ENCODE measurements around the gene NRL.

Gene NRL

GRCh38 chr14:24103451-24103850 is 11.3 kb downstream of the NRL start:
- H3K4me3 ChIP-seq = no peak overlapping the region
- no peak for TF ChIP-seq EZH2 (IDR thresholded peaks at IDR 0.05)
- no peak for TF ChIP-seq POLR2AphosphoS5 (IDR thresholded peaks at IDR 0.05; ENCODE audit: borderline replicate concordance, low read depth, low read length)
- TF ChIP-seq FOXP2 (optimal IDR thresholded peaks at IDR 0.05; ENCODE audit: control extremely low read depth, extremely low read length, insufficient read depth) = no peak
- no peak overlapping the region for H3K27ac ChIP-seq
- H3K36me3 ChIP-seq (ENCODE audit: insufficient read depth, low read length) = peaks cover 44% of the 10 kb centered on the region; the same call in 1 of the 2 replicates
- H3K9me3 ChIP-seq (ENCODE audit: low read depth, low read length) = no peaks in the 10 kb centered on the region
- H3K9ac ChIP-seq (ENCODE audit: insufficient read length) = no peak overlapping the region
- DNase-seq (ENCODE audit: low read depth, low spot score) = no peak

- H3K36me3 ChIP-seq (ENCODE audit: insufficient read depth, low read length) = peaks cover 50% of the 10 kb centered on the region; the same call in 1 of the 2 replicates
- no peak for DNase-seq (ENCODE audit: low read depth, low spot score)
- H3K27ac ChIP-seq = no peak overlapping the region
- H3K9me3 ChIP-seq (ENCODE audit: low read depth, low read length) = no peaks in the 10 kb centered on the region
- TF ChIP-seq FOXP2 (optimal IDR thresholded peaks at IDR 0.05; ENCODE audit: control extremely low read depth, extremely low read length, insufficient read depth) = no peak
- no peak for TF ChIP-seq POLR2AphosphoS5 (IDR thresholded peaks at IDR 0.05; ENCODE audit: borderline replicate concordance, low read depth, low read length)
- no peak for TF ChIP-seq EZH2 (IDR thresholded peaks at IDR 0.05)
- H3K9ac ChIP-seq (ENCODE audit: insufficient read length) = no peak overlapping the region
- H3K4me3 ChIP-seq = no peak overlapping the region
These were observed 12.2 kb downstream of the NRL start for GRCh38 chr14:24102357-24103048.

- no peak for DNase-seq (ENCODE audit: low read depth, low spot score)
- no peak overlapping the region for H3K27ac ChIP-seq
- peaks cover 55% of the 10 kb centered on the region; the same call in 1 of the 2 replicates for H3K36me3 ChIP-seq (ENCODE audit: insufficient read depth, low read length)
These were observed 13.7 kb downstream of the NRL start for GRCh38 chr14:24100982-24101494.

GRCh38 chr14:24100197-24100981 is 14.4 kb downstream of the NRL start:
- no peak overlapping the region for H3K9ac ChIP-seq (ENCODE audit: insufficient read length)
- DNase-seq (ENCODE audit: low read depth, low spot score) = no peak
- no peaks in the 10 kb centered on the region for H3K9me3 ChIP-seq (ENCODE audit: low read depth, low read length)
- TF ChIP-seq POLR2AphosphoS5 (IDR thresholded peaks at IDR 0.05; ENCODE audit: borderline replicate concordance, low read depth, low read length) = no peak
- no peak for TF ChIP-seq EZH2 (IDR thresholded peaks at IDR 0.05)
- TF ChIP-seq FOXP2 (optimal IDR thresholded peaks at IDR 0.05; ENCODE audit: control extremely low read depth, extremely low read length, insufficient read depth) = no peak
- no peak overlapping the region for H3K4me3 ChIP-seq
- no peak overlapping the region for H3K27ac ChIP-seq
- H3K36me3 ChIP-seq (ENCODE audit: insufficient read depth, low read length) = peaks cover 55% of the 10 kb centered on the region; the same call in 1 of the 2 replicates

More at GRCh38 chr14:24100982-24101494, 13.7 kb downstream of the NRL start:
- H3K4me3 ChIP-seq = no peak overlapping the region
- no peaks in the 10 kb centered on the region for H3K9me3 ChIP-seq (ENCODE audit: low read depth, low read length)
- no peak for TF ChIP-seq POLR2AphosphoS5 (IDR thresholded peaks at IDR 0.05; ENCODE audit: borderline replicate concordance, low read depth, low read length)
- TF ChIP-seq FOXP2 (optimal IDR thresholded peaks at IDR 0.05; ENCODE audit: control extremely low read depth, extremely low read length, insufficient read depth) = no peak
- TF ChIP-seq EZH2 (IDR thresholded peaks at IDR 0.05) = no peak
- H3K9ac ChIP-seq (ENCODE audit: insufficient read length) = no peak overlapping the region

GRCh38 chr14:24098927-24099813 is 15.6 kb downstream of the NRL start:
- TF ChIP-seq FOXP2 (optimal IDR thresholded peaks at IDR 0.05; ENCODE audit: control extremely low read depth, extremely low read length, insufficient read depth) (no peak), EZH2 (IDR thresholded peaks at IDR 0.05) (no peak), POLR2AphosphoS5 (IDR thresholded peaks at IDR 0.05; ENCODE audit: borderline replicate concordance, low read depth, low read length) (no peak)
- Histone ChIP-seq H3K9me3 (ENCODE audit: low read depth, low read length) (no peaks in the 10 kb centered on the region), H3K9ac (ENCODE audit: insufficient read length) (no peak overlapping the region), H3K4me3 (no peak overlapping the region), H3K27ac (no peak overlapping the region), H3K36me3 (ENCODE audit: insufficient read depth, low read length) (peaks cover 55% of the 10 kb centered on the region; the same call in 1 of the 2 replicates)
- no peak for DNase-seq (ENCODE audit: low read depth, low spot score)

GRCh38 chr14:24098229-24098926 is 16.4 kb downstream of the NRL start:
- H3K9me3 ChIP-seq (ENCODE audit: low read depth, low read length) = no peaks in the 10 kb centered on the region
- no peak overlapping the region for H3K27ac ChIP-seq
- H3K36me3 ChIP-seq (ENCODE audit: insufficient read depth, low read length) = peaks cover 48% of the 10 kb centered on the region; the same call in 1 of the 2 replicates
- no peak overlapping the region for H3K4me3 ChIP-seq
- H3K9ac ChIP-seq (ENCODE audit: insufficient read length) = no peak overlapping the region
- no peak for DNase-seq (ENCODE audit: low read depth, low spot score)
- TF ChIP-seq FOXP2 (optimal IDR thresholded peaks at IDR 0.05; ENCODE audit: control extremely low read depth, extremely low read length, insufficient read depth) (no peak), POLR2AphosphoS5 (IDR thresholded peaks at IDR 0.05; ENCODE audit: borderline replicate concordance, low read depth, low read length) (no peak), EZH2 (IDR thresholded peaks at IDR 0.05) (no peak)

GRCh38 chr14:24096545-24097181 is 18.1 kb downstream of the NRL start:
- Histone ChIP-seq H3K9ac (ENCODE audit: insufficient read length) (no peak overlapping the region), H3K4me3 (no peak overlapping the region), H3K9me3 (ENCODE audit: low read depth, low read length) (no peaks in the 10 kb centered on the region), H3K36me3 (ENCODE audit: insufficient read depth, low read length) (peaks cover 35% of the 10 kb centered on the region; the same call in 1 of the 2 replicates), H3K27ac (no peak overlapping the region)
- DNase-seq (ENCODE audit: low read depth, low spot score) = no peak
- TF ChIP-seq FOXP2 (optimal IDR thresholded peaks at IDR 0.05; ENCODE audit: control extremely low read depth, extremely low read length, insufficient read depth) = no peak
- TF ChIP-seq POLR2AphosphoS5 (IDR thresholded peaks at IDR 0.05; ENCODE audit: borderline replicate concordance, low read depth, low read length) = no peak
- TF ChIP-seq EZH2 (IDR thresholded peaks at IDR 0.05) = no peak

Measured in SK-N-MC (cell line).